ENCODE data around the gene B3GALNT1. TPM values are rescaled to one million over a fixed set of nuclear protein-coding genes. Genes with fewer than 3 reads are reported as not detected.

Gene B3GALNT1
- total RNA-seq, 1 donor from 2014 or later: 56.1 TPM

DNA sequence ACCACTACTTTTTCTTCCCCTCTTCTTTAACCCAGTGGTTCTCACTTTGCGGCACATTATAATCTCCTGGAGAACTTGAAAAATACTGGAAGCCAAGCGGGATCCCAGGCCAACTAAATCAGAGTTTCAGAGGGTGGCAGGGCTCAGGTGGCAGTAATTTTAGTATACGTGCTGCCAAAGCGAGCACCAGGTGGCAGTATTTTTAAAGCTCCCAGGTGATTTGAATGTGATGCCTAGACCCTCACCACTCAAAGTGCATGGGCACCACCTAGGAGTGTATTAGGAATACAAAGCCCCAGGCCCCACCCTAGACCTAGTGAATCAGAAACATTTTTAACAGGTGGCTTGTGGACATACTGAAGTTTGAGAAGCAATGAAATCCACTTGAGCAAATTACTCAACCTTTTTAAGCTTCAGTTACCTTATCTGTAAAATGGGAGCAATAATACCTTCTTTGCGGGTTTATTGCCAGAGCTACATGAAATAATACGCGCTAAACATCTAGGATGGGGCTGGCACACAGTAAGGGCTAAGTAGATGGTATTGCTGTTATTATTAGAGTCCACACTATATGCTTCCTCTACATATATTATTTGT lies 8.3 kb downstream of the B3GALNT1 start:
- H3K27ac ChIP-seq (replicated peaks): peak overlapping the region; percentile 91
- H3K36me3 ChIP-seq: peaks cover 28% of the 10 kb centered on the region
- no peak for DNase-seq
- intact Hi-C loops (cut with micrococcal nuclease): loop anchor here (10.0 kb wide), 2 partner anchors 128 to 318 kb away; partner anchors contain the start of gene NMD3
- TF ChIP-seq, protein P1, sequence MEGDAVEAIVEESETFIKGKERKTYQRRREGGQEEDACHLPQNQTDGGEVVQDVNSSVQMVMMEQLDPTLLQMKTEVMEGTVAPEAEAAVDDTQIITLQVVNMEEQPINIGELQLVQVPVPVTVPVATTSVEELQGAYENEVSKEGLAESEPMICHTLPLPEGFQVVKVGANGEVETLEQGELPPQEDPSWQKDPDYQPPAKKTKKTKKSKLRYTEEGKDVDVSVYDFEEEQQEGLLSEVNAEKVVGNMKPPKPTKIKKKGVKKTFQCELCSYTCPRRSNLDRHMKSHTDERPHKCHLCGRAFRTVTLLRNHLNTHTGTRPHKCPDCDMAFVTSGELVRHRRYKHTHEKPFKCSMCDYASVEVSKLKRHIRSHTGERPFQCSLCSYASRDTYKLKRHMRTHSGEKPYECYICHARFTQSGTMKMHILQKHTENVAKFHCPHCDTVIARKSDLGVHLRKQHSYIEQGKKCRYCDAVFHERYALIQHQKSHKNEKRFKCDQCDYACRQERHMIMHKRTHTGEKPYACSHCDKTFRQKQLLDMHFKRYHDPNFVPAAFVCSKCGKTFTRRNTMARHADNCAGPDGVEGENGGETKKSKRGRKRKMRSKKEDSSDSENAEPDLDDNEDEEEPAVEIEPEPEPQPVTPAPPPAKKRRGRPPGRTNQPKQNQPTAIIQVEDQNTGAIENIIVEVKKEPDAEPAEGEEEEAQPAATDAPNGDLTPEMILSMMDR (IDR thresholded peaks at IDR 0.05; ENCODE audit: borderline replicate concordance): peak; percentile 54
- peaks cover 61% of the 10 kb centered on the region for H3K4me1 ChIP-seq
- no peaks in the 10 kb centered on the region for H3K27me3 ChIP-seq (ENCODE audit: low read depth)
- H3K4me3 ChIP-seq: no peak overlapping the region
- H3K9me3 ChIP-seq (replicated peaks): no peaks in the 10 kb centered on the region

DNA sequence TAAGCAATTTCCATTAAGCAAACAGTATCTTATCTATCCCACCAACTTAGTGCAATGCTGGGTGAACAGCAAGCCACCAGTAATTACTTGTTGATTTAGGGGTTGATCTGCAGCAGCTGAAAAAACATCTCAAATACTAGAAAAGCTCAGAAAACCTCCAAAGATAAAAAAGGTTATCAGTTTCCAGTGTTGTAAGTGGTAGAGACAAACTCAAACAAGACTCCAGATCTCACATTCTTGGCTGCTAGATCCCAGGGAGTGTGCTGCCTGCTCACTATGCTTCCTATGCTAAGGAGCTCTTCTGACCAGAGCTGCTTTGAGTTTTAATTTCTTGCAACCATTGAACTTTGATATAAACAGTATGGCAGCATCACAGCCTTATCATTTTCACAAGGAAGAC lies 11.3 kb downstream of the B3GALNT1 start:
- no peaks in the 10 kb centered on the region for H3K9me3 ChIP-seq (replicated peaks)
- H3K36me3 ChIP-seq: peaks cover 18% of the 10 kb centered on the region
- intact Hi-C loops (cut with micrococcal nuclease): loop anchor here (10.0 kb wide), 2 partner anchors 131 to 321 kb away; partner anchors contain the start of gene NMD3
- no peaks in the 10 kb centered on the region for H3K27me3 ChIP-seq (ENCODE audit: low read depth)
- no peak overlapping the region for H3K4me3 ChIP-seq
- H3K4me1 ChIP-seq: peaks cover 48% of the 10 kb centered on the region
- TF ChIP-seq, protein P1 (IDR thresholded peaks at IDR 0.05; ENCODE audit: borderline replicate concordance): no peak
- DNase-seq: no peak
- H3K27ac ChIP-seq (replicated peaks): peak overlapping the region; percentile 7

DNA sequence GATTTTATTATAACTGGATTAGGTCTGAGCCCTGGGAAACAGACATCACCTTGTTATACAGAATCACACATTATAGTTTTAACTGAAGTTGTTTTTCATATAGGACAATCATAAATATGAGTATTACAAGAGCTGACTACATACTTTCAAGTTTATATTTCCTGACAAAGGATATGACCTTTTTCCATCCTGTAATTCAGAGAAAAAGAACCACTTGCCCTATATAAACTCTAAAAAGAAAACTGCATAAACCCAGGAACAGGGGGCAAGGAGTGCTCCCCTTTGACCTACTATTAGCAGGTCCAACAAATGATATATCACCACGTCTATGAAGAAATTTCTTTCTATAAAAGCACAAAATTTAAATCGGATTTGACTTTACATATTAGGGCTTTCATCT lies 20.9 kb downstream of the B3GALNT1 start:
- TF ChIP-seq, protein P1 (IDR thresholded peaks at IDR 0.05; ENCODE audit: borderline replicate concordance): no peak
- peak overlapping the region; percentile 83 for H3K27ac ChIP-seq (replicated peaks)
- peaks cover 41% of the 10 kb centered on the region for H3K4me1 ChIP-seq
- no peaks in the 10 kb centered on the region for H3K9me3 ChIP-seq (replicated peaks)
- intact Hi-C loops (cut with micrococcal nuclease): no loop called here
- no peaks in the 10 kb centered on the region for H3K27me3 ChIP-seq (ENCODE audit: low read depth)
- DNase-seq: no peak
- peaks cover 32% of the 10 kb centered on the region for H3K36me3 ChIP-seq
- H3K4me3 ChIP-seq: no peak overlapping the region

DNA sequence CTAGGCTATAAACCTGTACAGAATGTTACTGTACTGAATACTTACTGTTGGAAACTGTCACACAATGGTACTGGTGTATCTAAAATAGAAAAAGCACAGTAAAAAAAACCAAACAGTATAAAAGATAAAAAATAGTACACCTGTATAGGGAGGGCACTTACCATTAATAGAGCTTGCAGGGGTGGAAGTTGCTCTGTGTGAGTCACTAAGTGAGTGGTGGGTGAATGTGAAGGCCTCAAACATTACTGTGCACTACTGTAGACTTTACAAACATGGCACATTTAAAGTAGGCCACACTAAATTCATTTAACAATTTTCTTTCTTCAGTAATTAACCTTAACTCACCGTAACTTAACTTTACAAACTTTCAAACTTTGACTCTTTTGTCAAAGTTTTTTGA lies 22.0 kb downstream of the B3GALNT1 start:
- Histone ChIP-seq H3K27ac (replicated peaks) (peak overlapping the region; percentile 83), H3K36me3 (peaks cover 26% of the 10 kb centered on the region)
- intact Hi-C loops (cut with micrococcal nuclease): no loop called here

DNA sequence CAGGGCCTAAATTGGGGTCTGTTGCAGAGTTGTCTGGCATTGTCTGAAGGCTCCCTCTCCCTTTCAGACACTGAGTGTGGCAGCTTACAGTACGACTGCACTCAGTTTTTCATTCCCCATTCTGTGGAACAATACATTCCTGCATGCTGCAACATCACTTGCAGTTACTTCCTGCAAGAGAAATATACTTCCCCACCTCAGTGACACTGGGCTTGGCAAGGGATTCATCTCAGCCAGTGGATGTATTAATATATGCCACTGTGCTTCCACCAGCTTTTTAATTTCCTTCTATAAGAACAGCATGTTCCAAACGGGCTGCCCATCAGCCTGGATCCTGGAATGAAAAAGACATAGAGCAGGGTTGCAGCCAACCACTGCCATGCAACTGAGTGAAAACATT lies 23.1 kb downstream of the B3GALNT1 start:
- DNase-seq: peak; percentile 42
- H3K4me3 ChIP-seq: no peak overlapping the region
- intact Hi-C loops (cut with micrococcal nuclease): no loop called here

More for the DNA sequence above, 22.0 kb downstream of the B3GALNT1 start:
- TF ChIP-seq, protein P1 (IDR thresholded peaks at IDR 0.05; ENCODE audit: borderline replicate concordance): no peak
- Histone ChIP-seq H3K27me3 (ENCODE audit: low read depth) (no peaks in the 10 kb centered on the region), H3K4me3 (no peak overlapping the region), H3K9me3 (replicated peaks) (no peaks in the 10 kb centered on the region), H3K4me1 (peaks cover 35% of the 10 kb centered on the region)
- DNase-seq: no peak

More for the DNA sequence above, 23.1 kb downstream of the B3GALNT1 start:
- H3K9me3 ChIP-seq (replicated peaks): no peaks in the 10 kb centered on the region
- no peaks in the 10 kb centered on the region for H3K27me3 ChIP-seq (ENCODE audit: low read depth)
- peaks cover 23% of the 10 kb centered on the region for H3K36me3 ChIP-seq
- H3K27ac ChIP-seq (replicated peaks): peak overlapping the region; percentile 83
- TF ChIP-seq, protein P1 (IDR thresholded peaks at IDR 0.05; ENCODE audit: borderline replicate concordance): no peak
- peaks cover 32% of the 10 kb centered on the region for H3K4me1 ChIP-seq
